ENCODE measurements around the gene KIRREL3. TPM values are rescaled to one million over a fixed set of nuclear protein-coding genes. Genes with fewer than 3 reads are reported as not detected.

KIRREL3 gene
- total RNA-seq, 2 experiments from 2014 or later, result not detected

- CTCF ChIA-PET, result no interaction called here
- POLR2A ChIA-PET, result no interaction called here
- no peaks in the 10 kb centered on the region for H3K4me1 ChIP-seq (ENCODE audit: insufficient read depth, low read length)
Observed at GRCh38 chr11:126874276-126874675, 126.3 kb downstream of the KIRREL3 start.

GRCh38 chr11:126871792-126872191, 128.8 kb downstream of the KIRREL3 start:
- H3K9me3 ChIP-seq (ENCODE audit: control insufficient read depth in 1 of 2, insufficient read depth in 1 of 2, low read length in 2 of 2), result peaks cover 0 to 4% of the 10 kb centered on the region in 2 experiments
- Mint-ChIP-seq H3K4me3 (no peak overlapping the region), H3K4me1 (ENCODE audit: low read depth) (no peaks in the 10 kb centered on the region), H3K9me3 (no peaks in the 10 kb centered on the region), H3K36me3 (ENCODE audit: low read depth) (no peaks in the 10 kb centered on the region), H3K27me3 (peaks cover 4% of the 10 kb centered on the region), H3K27ac (no peak overlapping the region)
- TF ChIP-seq, protein P1, sequence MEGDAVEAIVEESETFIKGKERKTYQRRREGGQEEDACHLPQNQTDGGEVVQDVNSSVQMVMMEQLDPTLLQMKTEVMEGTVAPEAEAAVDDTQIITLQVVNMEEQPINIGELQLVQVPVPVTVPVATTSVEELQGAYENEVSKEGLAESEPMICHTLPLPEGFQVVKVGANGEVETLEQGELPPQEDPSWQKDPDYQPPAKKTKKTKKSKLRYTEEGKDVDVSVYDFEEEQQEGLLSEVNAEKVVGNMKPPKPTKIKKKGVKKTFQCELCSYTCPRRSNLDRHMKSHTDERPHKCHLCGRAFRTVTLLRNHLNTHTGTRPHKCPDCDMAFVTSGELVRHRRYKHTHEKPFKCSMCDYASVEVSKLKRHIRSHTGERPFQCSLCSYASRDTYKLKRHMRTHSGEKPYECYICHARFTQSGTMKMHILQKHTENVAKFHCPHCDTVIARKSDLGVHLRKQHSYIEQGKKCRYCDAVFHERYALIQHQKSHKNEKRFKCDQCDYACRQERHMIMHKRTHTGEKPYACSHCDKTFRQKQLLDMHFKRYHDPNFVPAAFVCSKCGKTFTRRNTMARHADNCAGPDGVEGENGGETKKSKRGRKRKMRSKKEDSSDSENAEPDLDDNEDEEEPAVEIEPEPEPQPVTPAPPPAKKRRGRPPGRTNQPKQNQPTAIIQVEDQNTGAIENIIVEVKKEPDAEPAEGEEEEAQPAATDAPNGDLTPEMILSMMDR (IDR thresholded peaks at IDR 0.05), result no peak
- intact Hi-C loops (cut with DNase I, micrococcal nuclease), result loop anchor here in 1 of 2 experiments (10.0 kb wide), 1 partner anchor 437 kb away; no protein-coding TSS in a partner anchor
- no peaks in the 10 kb centered on the region for H3K4me1 ChIP-seq (ENCODE audit: insufficient read depth, low read length)
- H3K27ac ChIP-seq (ENCODE audit: low read depth in 1 of 2, low read length in 2 of 2), result no peak overlapping the region
- no peaks in the 10 kb centered on the region for H3K27me3 ChIP-seq (ENCODE audit: control insufficient read depth in 1 of 2, insufficient read depth in 2 of 2, low read length in 2 of 2)
- H3K4me3 ChIP-seq (ENCODE audit: low read length), result no peak overlapping the region
- DNase-seq (no peak), ATAC-seq (ENCODE audit: poor library complexity) (no peak)
- no peaks in the 10 kb centered on the region for H3K36me3 ChIP-seq (ENCODE audit: insufficient read depth, low read length)
- CTCF ChIA-PET, result no interaction called here
- POLR2A ChIA-PET, result no interaction called here

More at GRCh38 chr11:126874276-126874675, 126.3 kb downstream of the KIRREL3 start:
- Mint-ChIP-seq H3K27me3 (peaks cover 9% of the 10 kb centered on the region), H3K4me1 (ENCODE audit: low read depth) (no peaks in the 10 kb centered on the region), H3K9me3 (no peaks in the 10 kb centered on the region), H3K27ac (no peak overlapping the region), H3K4me3 (no peak overlapping the region), H3K36me3 (ENCODE audit: low read depth) (no peaks in the 10 kb centered on the region)
- ATAC-seq (ENCODE audit: poor library complexity) (no peak), DNase-seq (no peak)
- TF ChIP-seq, protein P1 (IDR thresholded peaks at IDR 0.05), result no peak
- Histone ChIP-seq H3K36me3 (ENCODE audit: insufficient read depth, low read length) (no peaks in the 10 kb centered on the region), H3K4me3 (ENCODE audit: low read length) (no peak overlapping the region), H3K27ac (ENCODE audit: low read depth in 1 of 2, low read length in 2 of 2) (no peak overlapping the region), H3K27me3 (ENCODE audit: control insufficient read depth in 1 of 2, insufficient read depth in 2 of 2, low read length in 2 of 2) (no peaks in the 10 kb centered on the region), H3K9me3 (ENCODE audit: control insufficient read depth in 1 of 2, insufficient read depth in 1 of 2, low read length in 2 of 2) (peaks cover 0 to 4% of the 10 kb centered on the region in 2 experiments)
- intact Hi-C loops (cut with DNase I, micrococcal nuclease), result loop anchor here in 1 of 2 experiments (10.0 kb wide), 1 partner anchor 439 kb away; no protein-coding TSS in a partner anchor

DNA sequence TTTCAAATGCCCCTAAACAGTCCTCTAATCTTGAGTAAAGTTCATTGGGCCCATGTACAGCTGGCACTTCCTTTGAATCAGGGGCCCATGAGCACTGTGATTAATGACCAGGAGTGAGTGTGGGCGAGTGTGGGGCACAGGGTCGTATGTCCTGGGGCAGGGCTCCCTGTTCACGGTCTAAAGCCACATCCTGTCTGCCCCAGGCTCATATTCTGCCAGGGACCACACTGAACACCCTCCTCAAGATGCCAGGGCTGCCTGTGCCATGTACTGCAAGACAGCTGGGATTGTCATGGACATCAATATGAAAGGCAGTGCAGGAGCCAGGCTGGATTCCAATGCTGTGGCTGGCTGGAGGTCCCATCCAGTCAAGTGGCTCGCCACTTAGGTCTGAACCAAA, 130.5 kb downstream of the KIRREL3 start:
- Histone ChIP-seq H3K27ac (ENCODE audit: low read depth in 1 of 2, low read length in 2 of 2) (no peak overlapping the region), H3K4me1 (ENCODE audit: insufficient read depth, low read length) (no peaks in the 10 kb centered on the region), H3K4me3 (ENCODE audit: low read length) (no peak overlapping the region), H3K9me3 (ENCODE audit: control insufficient read depth in 1 of 2, insufficient read depth in 1 of 2, low read length in 2 of 2) (peaks cover 0 to 4% of the 10 kb centered on the region in 2 experiments), H3K27me3 (ENCODE audit: control insufficient read depth in 1 of 2, insufficient read depth in 2 of 2, low read length in 2 of 2) (peaks cover 0 to 2% of the 10 kb centered on the region in 2 experiments), H3K36me3 (ENCODE audit: insufficient read depth, low read length) (no peaks in the 10 kb centered on the region)
- DNase-seq, result no peak
- POLR2A ChIA-PET, result no interaction called here
- Mint-ChIP-seq H3K36me3 (ENCODE audit: low read depth) (no peaks in the 10 kb centered on the region), H3K27ac (no peak overlapping the region), H3K9me3 (no peaks in the 10 kb centered on the region), H3K4me1 (ENCODE audit: low read depth) (no peaks in the 10 kb centered on the region), H3K4me3 (no peak overlapping the region), H3K27me3 (peaks cover 4% of the 10 kb centered on the region)
- TF ChIP-seq, protein P1 (IDR thresholded peaks at IDR 0.05), result no peak
- intact Hi-C loops (cut with DNase I, micrococcal nuclease), result loop anchor here in 1 of 2 experiments (10.0 kb wide), 1 partner anchor 435 kb away; no protein-coding TSS in a partner anchor
- ATAC-seq (ENCODE audit: poor library complexity), result no peak
- CTCF ChIA-PET, result no interaction called here

Data from CD4-positive, alpha-beta T cell (primary cell).